HCT116 (cell line): ENCODE data around the gene SFR1. TPM values are rescaled to one million over a fixed set of nuclear protein-coding genes. Genes with fewer than 3 reads are reported as not detected.

ENCODE experiments used
- ATAC-seq: fragments of 200-7000 bp; cut with Tn5 transposase; 2 replicates; pipeline ENCODE4 v1.9.1; 2020; ENCODE audit warnings: mild to moderate bottlenecking, moderate library complexity
- BruUV-seq: library from RNA; stranded (reverse); fragments of 400-500 nt; replicated peaks from 2 replicates; lab custom pipeline; 2021; lab: Mats Ljungman, UMichigan
- CTCF ChIA-PET: fragments of 300-600 bp; sonication (Branson Sonifier 250); formaldehyde crosslinking; loops from one replicate; lab custom pipeline; 2021; ENCODE audit warnings: antibody characterized with exemption; lab: Charles Lee
- POLR2A ChIA-PET: fragments of 300-600, 350-600 bp; sonication (Branson Sonifier 250); formaldehyde crosslinking; loops from one replicate; lab custom pipeline; 2021; ENCODE audit warnings: antibody characterized with exemption; lab: Charles Lee
- RAD21 ChIA-PET, 2 experiments: fragments of 300-600 bp; sonication (Branson Sonifier 250); formaldehyde crosslinking; loops; one replicate each; lab custom pipeline; 2023; ENCODE audit warnings: low total read pairs in 2 of 2; ENCODE audit not compliant: uncharacterized antibody in 2 of 2, unreplicated experiment in 2 of 2, low non-redundant PET in 1 of 2; lab: Charles Lee
- DNase-seq: peaks from one replicate; pipeline ENCODE4 v3.0.0-alpha.2; 2010; ENCODE audit warnings: low read depth, low spot score
- H2AFZ ChIP-seq: fragments of 200-600 bp; shearing (Covaris generic), sonication (generic); 2 replicates; pipeline ENCODE4 v1.6.1; 2017; ENCODE audit warnings: low read depth, mixed run types, mixed read lengths, antibody characterized with exemption, low read length; ENCODE audit not compliant: poor library complexity, severe bottlenecking
- H3K27ac ChIP-seq: 2 replicates; pipeline ENCODE4 v1.5.1; 2012; ENCODE audit warnings: low read depth, low read length
- H3K27me3 ChIP-seq: fragments of 200-600 bp; sonication (generic); 2 replicates; pipeline ENCODE4 v1.6.1; 2016; ENCODE audit warnings: mixed run types, low read length, mixed read lengths; ENCODE audit not compliant: insufficient read depth
- H3K36me3 ChIP-seq, 2 experiments: fragments of 200-500 bp in 1 of 2; fragments of 200-600 bp in 1 of 2; sonication (Bioruptor generic) in 1 of 2; sonication (generic) in 1 of 2; 2 replicates each; pipeline versions ENCODE4 v1.5.1 to v1.6.1; 2014 to 2016; ENCODE audit warnings: low read length in 2 of 2, inconsistent platforms in 1 of 2, mixed read lengths in 1 of 2, mixed run types in 1 of 2; ENCODE audit not compliant: insufficient read depth in 2 of 2, control insufficient read depth in 1 of 2
- H3K4me1 ChIP-seq, 2 experiments: fragments of 200-600 bp in 1 of 2; sonication (generic) in 1 of 2; 2 replicates each; pipeline versions ENCODE4 v1.5.1 to v1.6.1; 2012 to 2017; ENCODE audit warnings: low read length in 2 of 2, inconsistent platforms in 1 of 2, mild to moderate bottlenecking in 1 of 2, mixed read lengths in 1 of 2, mixed run types in 1 of 2, moderate library complexity in 1 of 2; ENCODE audit not compliant: insufficient read depth in 2 of 2, control insufficient read depth in 1 of 2
- H3K4me2 ChIP-seq: fragments of 200-600 bp; sonication (generic); 2 replicates; pipeline ENCODE4 v1.6.1; 2017; ENCODE audit warnings: mixed run types, low read length, mixed read lengths
- H3K4me3 ChIP-seq, 2 experiments: fragments of 200-600 bp in 1 of 2; sonication (generic) in 1 of 2; replicated peaks in 1 of 2; 2 replicates each; pipeline ENCODE4 v1.5.1; 2011 to 2016; ENCODE audit warnings: low read length in 2 of 2, control low read depth in 1 of 2, low read depth in 1 of 2, mild to moderate bottlenecking in 1 of 2, mixed read lengths in 1 of 2, mixed run types in 1 of 2
- H3K79me2 ChIP-seq: fragments of 200-600 bp; sonication (generic); 2 replicates; pipeline ENCODE4 v1.6.1; 2017; ENCODE audit warnings: mild to moderate bottlenecking, mixed run types, low read length, moderate library complexity, mixed read lengths; ENCODE audit not compliant: insufficient read depth
- H3K9ac ChIP-seq: fragments of 200-600 bp; sonication (generic); 2 replicates; pipeline ENCODE4 v1.6.1; 2016; ENCODE audit warnings: low read length, mixed read lengths
- H3K9me2 ChIP-seq: fragments of 200-600 bp; sonication (generic), shearing (Covaris generic); 2 replicates; pipeline ENCODE4 v1.6.1; 2017; ENCODE audit warnings: mixed run types, mild to moderate bottlenecking, moderate library complexity; ENCODE audit not compliant: insufficient read depth
- H3K9me3 ChIP-seq, 2 experiments: fragments of 200-500 bp in 1 of 2; fragments of 200-600 bp in 1 of 2; sonication (Bioruptor generic) in 1 of 2; sonication (generic) in 1 of 2; 2 replicates each; pipeline ENCODE4 v1.6.1; 2014 to 2017; ENCODE audit warnings: low read length in 2 of 2, mixed read lengths in 2 of 2, inconsistent platforms in 1 of 2, low read depth in 1 of 2, mild to moderate bottlenecking in 1 of 2, mixed run types in 1 of 2, moderate library complexity in 1 of 2; ENCODE audit not compliant: control insufficient read depth in 1 of 2, insufficient read depth in 1 of 2
- H4K20me1 ChIP-seq: fragments of 200-600 bp; sonication (generic), shearing (Covaris generic); 2 replicates; pipeline ENCODE4 v1.6.1; 2017; ENCODE audit warnings: mixed run types, mild to moderate bottlenecking, moderate library complexity; ENCODE audit not compliant: insufficient read depth
- CBX3 ChIP-seq: IDR thresholded peaks from 2 replicates; pipeline ENCODE4 v1.6.1; 2012; ENCODE audit warnings: low read depth
- CEBPB ChIP-seq: IDR thresholded peaks from 2 replicates; pipeline ENCODE4 v1.6.1; 2012; ENCODE audit warnings: low read depth
- ELF1 ChIP-seq: IDR thresholded peaks from 2 replicates; pipeline ENCODE4 v1.6.1; 2012; ENCODE audit warnings: low read depth, borderline replicate concordance
- EZH2 ChIP-seq: fragments of 200-600 bp; sonication (generic); IDR thresholded peaks from 2 replicates; pipeline ENCODE4 v1.6.1; 2017; ENCODE audit warnings: antibody characterized with exemption, mixed run types
- EZH2phosphoT487 ChIP-seq: fragments of 200-600 bp; IDR thresholded peaks from 2 replicates; pipeline ENCODE4 v1.6.1; 2018; ENCODE audit warnings: antibody characterized with exemption, borderline replicate concordance
- JUND ChIP-seq: IDR thresholded peaks from 2 replicates; pipeline ENCODE4 v1.6.1; 2012
- POLR2AphosphoS5 ChIP-seq: IDR thresholded peaks from 2 replicates; pipeline ENCODE4 v1.6.1; 2011; ENCODE audit warnings: mild to moderate bottlenecking, low read depth, low read length, moderate library complexity
- SIN3A ChIP-seq: IDR thresholded peaks from 2 replicates; pipeline ENCODE4 v1.6.1; 2012; ENCODE audit warnings: low read depth
- SP1 ChIP-seq: IDR thresholded peaks from 2 replicates; pipeline ENCODE4 v1.6.1; 2012; ENCODE audit warnings: low read depth
- SRF ChIP-seq: IDR thresholded peaks from 2 replicates; pipeline ENCODE4 v1.6.1; 2012; ENCODE audit warnings: low read depth
- TCF7L2 ChIP-seq: IDR thresholded peaks from 2 replicates; pipeline ENCODE4 v1.7.0; 2011; ENCODE audit warnings: borderline replicate concordance, inconsistent platforms; ENCODE audit not compliant: insufficient read depth, insufficient read length; ENCODE audit errors: extremely low read depth
- YY1 ChIP-seq: IDR thresholded peaks from 2 replicates; pipeline ENCODE4 v1.6.1; 2011; ENCODE audit warnings: low read length, low read depth, moderate library complexity, mild to moderate bottlenecking; ENCODE audit not compliant: insufficient replicate concordance; ENCODE audit errors: extremely low read depth
- intact Hi-C: fragments of 100-400 bp; cut with micrococcal nuclease; formaldehyde crosslinking; loops from 2 replicates; pipeline ENCODE4 v1.10.0; 2022
- total RNA-seq: library from RNA; stranded (reverse); gene quantifications from one replicate; pipeline ENCODE4 v1.2.1, GENCODE V29; 2021; ENCODE audit not compliant: unreplicated experiment
- TF ChIP-seq, protein P1 (sequence below): IDR thresholded peaks from 2 replicates; pipeline ENCODE4 v1.6.1; 2012
- TF ChIP-seq, protein P2 (sequence below): IDR thresholded peaks from 2 replicates; pipeline ENCODE4 v1.6.1; 2012

Gene SFR1
- total RNA-seq, 1 experiment from 2014 or later: 38.5 TPM

DNA sequence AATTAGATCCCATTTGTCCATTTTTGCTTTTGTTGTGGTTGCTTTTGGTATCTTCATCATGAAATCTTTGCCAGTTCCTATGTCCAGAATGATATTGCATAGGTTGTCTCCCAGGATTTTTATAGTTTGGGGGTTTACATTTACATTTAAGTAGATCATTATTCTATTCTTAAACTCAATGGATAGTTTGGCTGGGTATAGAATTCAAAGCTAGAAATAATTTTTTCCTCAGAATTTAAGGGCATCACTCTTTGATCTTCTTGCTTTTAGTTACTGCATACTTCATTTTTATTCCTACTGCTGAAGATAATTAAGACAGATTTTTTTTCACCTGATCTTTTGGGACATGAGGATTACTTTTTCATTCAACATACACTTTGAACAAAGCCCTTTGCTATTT lies 29.8 kb downstream of the SFR1 start:
- H3K27ac ChIP-seq: no peak overlapping the region
- 0 out of 4 replicates have a peak, but pooled peaks cover 0 to 4% of the 10 kb centered on the region in 2 experiments for H3K36me3 ChIP-seq
- no peak overlapping the region for H3K9ac ChIP-seq
- no TSS peak for BruUV-seq
- intact Hi-C loops: no loop called here
- TF ChIP-seq, protein P1, sequence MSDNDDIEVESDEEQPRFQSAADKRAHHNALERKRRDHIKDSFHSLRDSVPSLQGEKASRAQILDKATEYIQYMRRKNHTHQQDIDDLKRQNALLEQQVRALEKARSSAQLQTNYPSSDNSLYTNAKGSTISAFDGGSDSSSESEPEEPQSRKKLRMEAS: no peak
- TF ChIP-seq ELF1 (no peak), SIN3A (no peak), SP1 (no peak), SRF (no peak), YY1 (no peak), CBX3 (no peak), CEBPB (no peak), EZH2 (no peak), POLR2AphosphoS5 (no peak), TCF7L2 (no peak), EZH2phosphoT487 (no peak), JUND (no peak)
- TF ChIP-seq, protein P2, sequence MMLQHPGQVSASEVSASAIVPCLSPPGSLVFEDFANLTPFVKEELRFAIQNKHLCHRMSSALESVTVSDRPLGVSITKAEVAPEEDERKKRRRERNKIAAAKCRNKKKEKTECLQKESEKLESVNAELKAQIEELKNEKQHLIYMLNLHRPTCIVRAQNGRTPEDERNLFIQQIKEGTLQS: no peak
- POLR2A ChIA-PET: no interaction called here
- no peaks in the 10 kb centered on the region for H3K9me2 ChIP-seq
- CTCF ChIA-PET: no interaction called here
- no peaks in the 10 kb centered on the region for H3K4me1 ChIP-seq
- no peaks in the 10 kb centered on the region for H4K20me1 ChIP-seq
- RAD21 ChIA-PET: no interaction called here
- no peak for DNase-seq
- no peak overlapping the region for H2AFZ ChIP-seq
- H3K4me3 ChIP-seq: no peak overlapping the region
- H3K9me3 ChIP-seq: peaks cover 16% of the 10 kb centered on the region in 2 experiments; a peak in 3 of 4 replicates
- no peak for ATAC-seq
- H3K79me2 ChIP-seq: no peaks in the 10 kb centered on the region
- H3K4me2 ChIP-seq: no peak overlapping the region
- H3K27me3 ChIP-seq: no peaks in the 10 kb centered on the region
